Right lobe of liver (tissue), 6 donors: ENCODE data around the gene GSTA2. TPM values are rescaled to one million over a fixed set of nuclear protein-coding genes. Genes with fewer than 3 reads are reported as not detected.
"Not testable (repeated sequence)": the region's sequence is repeated elsewhere in the genome, so short reads cannot be mapped to it uniquely, and the experiment has no call there.

Source experiments
- ATAC-seq, 4 donors: fragments of 200-7000 bp; cut with Tn5 transposase; one replicate each; pipeline ENCODE4 v1.9.1; 2020; ENCODE audit warnings: mild to moderate bottlenecking in 4 of 4, moderate library complexity in 4 of 4
- DNase-seq, 3 donors: peaks; one replicate each; pipeline ENCODE4 v3.0.0-alpha.2; 2020
- H3K27ac ChIP-seq, 3 donors: fragments of 200-600 bp; one replicate each; pipeline ENCODE4 v1.8.0; 2022
- H3K27me3 ChIP-seq, 2 donors: fragments of 200-600 bp; one replicate each; pipeline ENCODE4 v1.8.0; 2022
- H3K36me3 ChIP-seq, 4 donors: fragments of 200-600 bp; sonication (generic) in 1 of 4; one replicate each; pipeline versions ENCODE4 v1.5.1 to v1.8.0; 2017 to 2022; ENCODE audit warnings: control low read depth in 1 of 4
- H3K4me1 ChIP-seq, 4 donors: fragments of 200-600 bp; sonication (generic) in 1 of 4; one replicate each; pipeline versions ENCODE4 v1.5.1 to v1.8.0; 2017 to 2022; ENCODE audit warnings: control low read depth in 1 of 4
- H3K4me3 ChIP-seq, 3 donors: fragments of 200-600 bp; one replicate each; pipeline ENCODE4 v1.8.0; 2022
- H3K9me3 ChIP-seq, 4 donors: fragments of 200-600 bp; sonication (generic) in 1 of 4; one replicate each; pipeline versions ENCODE4 v1.5.1 to v1.8.0; 2017 to 2022; ENCODE audit warnings: control low read depth in 1 of 4
- CTCF ChIP-seq, 4 donors: fragments of 200-600 bp in 3 of 4; fragments of 450-650 bp in 1 of 4; IDR thresholded peaks; one replicate each; pipeline versions ENCODE4 v1.5.1 to v1.8.0; 2016 to 2022; ENCODE audit warnings: antibody characterized with exemption in 4 of 4, mild to moderate bottlenecking in 2 of 4
- POLR2A ChIP-seq: fragments of 450-650 bp; IDR thresholded peaks from one replicate; pipeline ENCODE4 v1.6.1; 2017; ENCODE audit warnings: antibody characterized with exemption, mild to moderate bottlenecking
- WGBS: methylation state at CpG from one replicate; pipeline ENCODE4 v1.1.6; 2018; ENCODE audit warnings: low coverage, low lambda C conversion rate; ENCODE audit not compliant: insufficient coverage; ENCODE audit errors: missing lambda C conversion rate; 5-methylcytosine and 5-hydroxymethylcytosine counted together
- intact Hi-C, 2 donors: fragments of 100-400 bp; cut with DNase I; formaldehyde crosslinking; loops; one replicate each; pipeline versions ENCODE4 v1.11.2 to v1.14.1; 2022
- total RNA-seq, 6 experiments: library from RNA; depleted of rRNA in 2 of 6; stranded (reverse); fragments of >200 nt in 2 of 6; fragmentation: NEBNext Ultra II Directional in 3 of 6; extraction: Animal tissue kit (Norgen Biotek cat#: 25700) in 3 of 6; gene quantifications; one replicate each; pipeline versions ENCODE4 v1.1.0 to v1.2.4, GENCODE V29; 2016 to 2023
- donor health status: DM: no; HTN: yes; CAD: no.
- donor health status: DM: no; HTN: no; CAD: no.
- donor health status: DM: no; HTN: no; CAD: no.
- donor health status: DM: no; HTN: yes; CAD: no.
- donor health status: DM: no; HTN: yes; CAD: no.

GSTA2 gene
- total RNA-seq, 6 experiments from 2014 or later, result 7.6 to 177 (median 54.4) TPM

DNA sequence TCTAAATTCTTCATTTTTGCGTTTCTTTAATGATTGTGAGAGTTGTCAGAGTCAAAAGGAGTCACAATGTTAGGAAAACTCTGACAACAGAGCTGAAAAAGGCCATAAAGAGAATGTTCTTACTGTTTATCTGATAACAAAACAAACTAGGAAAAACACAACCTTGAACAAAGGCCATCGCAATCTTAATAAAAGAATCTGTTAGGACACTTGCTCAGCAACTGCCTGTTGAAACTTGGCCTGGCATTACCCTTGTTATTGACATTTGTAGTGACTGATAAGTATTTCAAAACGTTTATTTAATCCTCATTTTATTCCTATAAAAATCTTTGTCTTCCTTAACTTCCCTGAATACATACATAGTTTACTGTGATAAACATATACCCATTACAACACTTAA is 24.6 kb upstream of the GSTA2 start:
- H3K36me3 ChIP-seq, result peaks cover 0 to 15% (median 3%) of the 10 kb centered on the region in 4 donors
- peak overlapping the region; percentile 2 to 63 (median 53) for H3K4me3 ChIP-seq
- intact Hi-C loops, result no loop called here
- DNase-seq, result no peak
- H3K27me3 ChIP-seq, result no peaks in the 10 kb centered on the region
- peak overlapping the region in 2 of 3 donors; percentile 65 to 96 for H3K27ac ChIP-seq
- WGBS, result 26% methylated on average over 3 of the region's 3 CpGs
- no peak for TF ChIP-seq POLR2A
- no peak for TF ChIP-seq CTCF (IDR thresholded peaks at IDR 0.05)
- H3K9me3 ChIP-seq, result no peaks in the 10 kb centered on the region
- H3K4me1 ChIP-seq, result peaks cover 0 to 7% (median 0%) of the 10 kb centered on the region in 4 donors
- ATAC-seq, result peak; percentile 31 to 82 (median 71)

DNA sequence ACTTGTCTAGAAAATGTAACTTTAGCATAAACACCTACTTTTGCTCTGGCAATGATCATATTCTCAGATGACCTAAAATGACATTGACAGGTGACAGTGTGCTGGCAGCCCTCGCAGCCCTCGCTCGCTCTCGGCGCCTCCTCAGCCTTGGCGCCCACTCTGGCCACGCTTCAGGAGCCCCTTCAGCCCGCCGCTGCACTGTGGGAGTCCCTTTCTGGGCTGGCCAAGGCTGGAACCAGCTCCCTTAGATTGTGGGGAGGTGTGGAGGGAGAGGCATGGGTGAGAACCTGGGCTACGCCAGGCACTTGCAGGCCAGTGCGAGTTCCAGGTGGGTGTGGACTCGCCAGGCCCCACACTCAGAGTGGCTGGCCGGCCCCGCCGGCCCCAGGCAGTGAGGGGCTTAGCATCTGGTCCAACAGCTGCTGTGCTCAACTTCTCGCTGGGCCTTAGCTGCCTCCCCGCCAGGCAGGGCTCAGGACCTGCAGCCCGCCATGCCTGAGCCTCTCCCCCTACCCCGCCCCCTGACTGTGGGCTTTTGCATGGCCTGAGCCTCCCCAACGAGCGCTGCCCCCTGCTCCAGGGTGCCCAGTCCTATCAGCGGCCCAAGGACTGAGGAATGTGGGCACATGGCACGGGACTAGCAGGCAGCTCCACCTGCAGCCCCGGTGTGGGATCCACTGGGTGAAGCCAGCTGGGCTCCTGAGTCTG is 23.1 kb upstream of the GSTA2 start:
- ATAC-seq (no peak), DNase-seq (peak in 1 of 3 donors; percentile 53)
- Histone ChIP-seq H3K36me3 (peaks cover 0 to under 1% (median 0%) of the 10 kb centered on the region in 4 donors), H3K4me3 (no peak overlapping the region), H3K27me3 (no peaks in the 10 kb centered on the region), H3K9me3 (no peaks in the 10 kb centered on the region), H3K4me1 (peaks cover 0 to 7% (median 0%) of the 10 kb centered on the region in 4 donors), H3K27ac (peak overlapping the region in 1 of 3 donors; percentile 45)
- intact Hi-C loops, result no loop called here
- 65% methylated on average over 2 of the region's 24 CpGs for WGBS
- no peak for TF ChIP-seq POLR2A
- no peak for TF ChIP-seq CTCF (IDR thresholded peaks at IDR 0.05)

GRCh38 chr6:52782696-52783274 is 19.5 kb upstream of the GSTA2 start:
- H3K27ac ChIP-seq, H3K4me3 ChIP-seq, H3K27me3 ChIP-seq, H3K9me3 ChIP-seq, DNase-seq, intact Hi-C loops, H3K36me3 ChIP-seq, H3K4me1 ChIP-seq: not testable (repeated sequence)
- WGBS, result 50% methylated on average over 2 of the region's 3 CpGs
- peak in 1 of 4 donors; percentile 48 for ATAC-seq

- H3K36me3 ChIP-seq, H3K27me3 ChIP-seq, ATAC-seq, H3K27ac ChIP-seq, H3K4me3 ChIP-seq, DNase-seq, H3K9me3 ChIP-seq, intact Hi-C loops, H3K4me1 ChIP-seq: not testable (repeated sequence)
These were observed 18.9 kb upstream of the GSTA2 start for GRCh38 chr6:52782209-52782608.

DNA sequence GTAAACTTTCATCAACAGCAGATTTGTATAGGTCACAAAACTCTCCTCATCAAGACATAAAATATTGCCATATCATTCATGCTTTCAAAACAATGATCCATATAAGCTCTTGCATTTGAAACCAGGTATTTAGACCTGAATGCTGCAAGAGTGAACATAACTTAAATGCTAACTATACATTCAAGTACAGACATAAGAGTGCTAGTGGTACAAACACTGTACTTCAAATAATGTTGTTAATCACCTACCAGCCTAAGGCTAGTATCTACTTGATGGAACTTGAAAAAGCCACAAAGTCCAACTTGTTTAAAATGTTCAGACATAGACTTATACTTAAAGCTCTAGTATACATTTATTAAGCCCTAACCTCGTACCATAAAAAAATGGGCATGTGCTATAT is 16.0 kb upstream of the GSTA2 start:
- no peak for ATAC-seq
- intact Hi-C loops, result no loop called here
- H3K36me3 ChIP-seq, result no peaks in the 10 kb centered on the region
- no peaks in the 10 kb centered on the region for H3K4me1 ChIP-seq
- H3K9me3 ChIP-seq, result no peaks in the 10 kb centered on the region
- no peak for DNase-seq
- WGBS, result 77% methylated on average over 1 of the region's 1 CpG
- TF ChIP-seq CTCF (IDR thresholded peaks at IDR 0.05) (no peak), POLR2A (no peak)
- no peak overlapping the region for H3K27ac ChIP-seq
- H3K4me3 ChIP-seq, result no peak overlapping the region
- no peaks in the 10 kb centered on the region for H3K27me3 ChIP-seq

- DNase-seq, intact Hi-C loops: not testable (repeated sequence)
- WGBS, result no CpG with 5 or more reads among the region's 9 CpGs
These were observed 13.6 kb upstream of the GSTA2 start for GRCh38 chr6:52776711-52777351.

DNA sequence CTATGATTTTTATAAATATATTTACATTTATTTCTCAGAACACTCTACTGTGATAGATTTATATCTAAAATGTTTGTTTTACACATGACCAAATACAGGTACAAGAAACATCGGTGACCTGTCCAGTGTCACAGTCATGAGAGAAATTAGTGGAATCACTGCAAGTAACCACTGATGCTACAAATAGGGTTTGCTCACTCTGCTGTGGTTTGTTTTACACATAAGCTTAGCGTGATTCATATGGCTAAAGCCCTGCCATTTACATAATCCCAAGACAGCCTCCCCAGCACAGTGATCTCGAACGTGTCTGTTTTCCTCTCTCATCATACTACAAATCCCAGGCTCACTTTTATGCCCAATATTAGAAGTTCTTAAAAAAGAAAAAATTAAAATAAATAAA is 6.1 kb upstream of the GSTA2 start:
- 83% methylated on average over 4 of the region's 4 CpGs for WGBS
- H3K27ac ChIP-seq, H3K9me3 ChIP-seq, H3K27me3 ChIP-seq, ATAC-seq, H3K4me3 ChIP-seq, H3K36me3 ChIP-seq, DNase-seq, H3K4me1 ChIP-seq, intact Hi-C loops: not testable (repeated sequence)

More at GRCh38 chr6:52776711-52777351, 13.6 kb upstream of the GSTA2 start:
- H3K9me3 ChIP-seq, H3K27me3 ChIP-seq, H3K4me3 ChIP-seq, H3K36me3 ChIP-seq, H3K27ac ChIP-seq, H3K4me1 ChIP-seq, ATAC-seq: not testable (repeated sequence)

DNA sequence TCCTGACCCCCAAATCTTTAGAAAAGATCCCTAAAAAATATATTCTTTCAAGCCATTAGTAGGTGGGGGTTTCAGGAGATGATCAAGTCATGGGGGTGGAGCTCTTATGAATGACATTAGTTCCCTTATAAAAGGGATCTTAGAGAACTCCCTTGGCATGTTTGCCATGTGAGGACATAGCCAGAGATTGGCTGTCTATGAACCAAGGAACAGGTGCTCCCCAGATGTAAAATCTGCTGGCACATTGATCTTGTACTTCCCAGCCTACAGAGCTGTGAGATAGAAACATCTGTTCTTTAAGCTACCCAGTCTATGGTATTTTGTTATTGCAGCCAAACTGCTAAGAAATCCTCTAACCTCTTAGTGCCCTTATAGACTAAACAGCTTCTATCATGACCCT is 4.4 kb upstream of the GSTA2 start:
- DNase-seq, H3K27ac ChIP-seq, H3K36me3 ChIP-seq, H3K27me3 ChIP-seq, H3K9me3 ChIP-seq, intact Hi-C loops, H3K4me1 ChIP-seq, ATAC-seq, H3K4me3 ChIP-seq: not testable (repeated sequence)
